ENCODE results near the gene NFATC2. TPM values are rescaled to one million over a fixed set of nuclear protein-coding genes. Genes with fewer than 3 reads are reported as not detected.

NFATC2 gene
- total and polyA plus RNA-seq, 2 experiments from 2014 or later = 0.52 to 0.59 TPM

GRCh38 chr20:51529081-51529681 lies 13.3 kb downstream of the NFATC2 start:
- DNase-seq (ENCODE audit: low spot score) = no peak
- Histone ChIP-seq H3K4me3 (no peak overlapping the region), H3F3A (replicated peaks; ENCODE audit: low read depth) (no peaks in the 10 kb centered on the region), H3K9me2 (ENCODE audit: insufficient read depth) (no peaks in the 10 kb centered on the region), H3K4me1 (ENCODE audit: insufficient read depth) (no peaks in the 10 kb centered on the region), H3K79me2 (replicated peaks; ENCODE audit: insufficient read depth) (no peaks in the 10 kb centered on the region), H3K4me2 (no peak overlapping the region), H3K36me3 (ENCODE audit: insufficient read depth) (no peaks in the 10 kb centered on the region), H3K27me3 (ENCODE audit: insufficient read depth) (no peaks in the 10 kb centered on the region), H2AFZ (no peak overlapping the region), H3K27ac (ENCODE audit: low read depth) (no peak overlapping the region; the same call in 1 of the 2 replicates), H4K20me1 (replicated peaks; ENCODE audit: insufficient read depth) (no peaks in the 10 kb centered on the region)
- Mint-ChIP-seq H3K27ac (no peak overlapping the region), H3K36me3 (ENCODE audit: low read depth) (no peaks in the 10 kb centered on the region), H3K9me3 (no peaks in the 10 kb centered on the region), H3K27me3 (ENCODE audit: insufficient read depth, low read depth, poor library complexity) (peaks cover 12% of the 10 kb centered on the region), H3K4me3 (no peak overlapping the region), H3K4me1 (peaks cover 8% of the 10 kb centered on the region)
- no peak for ATAC-seq
- no peak for TF ChIP-seq CTCF (conservative IDR thresholded peaks at IDR 0.05; ENCODE audit: low read depth in 2 of 2)
- no peak for TF ChIP-seq ZNF462 (CRISPR knock-in tag; IDR thresholded peaks at IDR 0.05)
- TF ChIP-seq STAT1 (IDR thresholded peaks at IDR 0.05; ENCODE audit: unreplicated experiment) = no peak
- no peak for TF ChIP-seq EZH2 (IDR thresholded peaks at IDR 0.05; ENCODE audit: low read depth, unreplicated experiment)
- TF ChIP-seq REST (IDR thresholded peaks at IDR 0.05; ENCODE audit: unreplicated experiment) = no peak
- TF ChIP-seq ETS1 (IDR thresholded peaks at IDR 0.05) = no peak
- TF ChIP-seq POLR2AphosphoS5 (IDR thresholded peaks at IDR 0.05; ENCODE audit: low read depth) = no peak
- TF ChIP-seq JUNB (IDR thresholded peaks at IDR 0.05; ENCODE audit: unreplicated experiment) = no peak
- no peak for TF ChIP-seq ZNF331 (CRISPR knock-in tag; IDR thresholded peaks at IDR 0.05; ENCODE audit: low read depth)
